Muscle layer of duodenum (tissue), 2 donors: ENCODE results near the gene GMDS.

Experiments used
- H3K27ac ChIP-seq: one replicate; pipeline ENCODE4 v1.7.0; 2013; ENCODE audit warnings: mild to moderate bottlenecking, low read length
- H3K27me3 ChIP-seq: one replicate; pipeline ENCODE4 v1.7.0; 2013; ENCODE audit warnings: low read depth, mild to moderate bottlenecking, control low read depth, low read length
- H3K36me3 ChIP-seq, 2 donors: one replicate each; pipeline ENCODE4 v1.7.0; 2013; ENCODE audit warnings: low read length in 2 of 2, control low read depth in 1 of 2, mild to moderate bottlenecking in 1 of 2; ENCODE audit not compliant: insufficient read depth in 2 of 2, control insufficient read depth in 1 of 2
- H3K4me1 ChIP-seq, 2 donors: one replicate each; pipeline ENCODE4 v1.7.0; 2013; ENCODE audit warnings: low read length in 2 of 2, mild to moderate bottlenecking in 2 of 2, control low read depth in 1 of 2, moderate library complexity in 1 of 2; ENCODE audit not compliant: insufficient read depth in 2 of 2, control insufficient read depth in 1 of 2
- H3K4me3 ChIP-seq, 2 donors: one replicate each; pipeline ENCODE4 v1.7.0; 2013; ENCODE audit warnings: low read length in 2 of 2, low read depth in 1 of 2, mild to moderate bottlenecking in 1 of 2
- H3K9me3 ChIP-seq, 2 donors: one replicate each; pipeline ENCODE4 v1.7.0; 2013; ENCODE audit warnings: low read length in 2 of 2, control low read depth in 1 of 2, mild to moderate bottlenecking in 1 of 2; ENCODE audit not compliant: control insufficient read depth in 1 of 2
- donor health status: healthy.

Gene GMDS

DNA sequence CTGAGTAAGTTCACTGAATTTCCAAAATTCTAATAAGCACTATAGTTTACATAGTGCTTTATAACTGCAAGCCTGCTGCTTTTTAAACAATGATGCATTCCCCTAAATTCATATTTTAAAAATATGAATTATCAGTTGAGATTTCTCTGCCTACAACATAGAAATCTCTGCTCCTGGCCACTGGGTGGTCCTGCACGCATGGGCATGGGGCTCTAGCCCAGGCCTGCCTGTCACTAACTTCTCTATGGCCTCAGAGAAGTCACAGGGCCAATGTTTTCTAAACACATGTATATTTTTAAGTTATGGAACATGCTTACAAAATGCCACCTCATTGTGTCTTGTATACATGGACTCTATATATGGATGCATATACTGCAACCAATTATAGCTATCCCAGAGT is 424.7 kb downstream of the GMDS start:
- Histone ChIP-seq H3K27me3 (no peaks in the 10 kb centered on the region), H3K36me3 (no peaks in the 10 kb centered on the region), H3K4me3 (no peak overlapping the region), H3K4me1 (no peaks in the 10 kb centered on the region), H3K9me3 (no peaks in the 10 kb centered on the region), H3K27ac (no peak overlapping the region)

DNA sequence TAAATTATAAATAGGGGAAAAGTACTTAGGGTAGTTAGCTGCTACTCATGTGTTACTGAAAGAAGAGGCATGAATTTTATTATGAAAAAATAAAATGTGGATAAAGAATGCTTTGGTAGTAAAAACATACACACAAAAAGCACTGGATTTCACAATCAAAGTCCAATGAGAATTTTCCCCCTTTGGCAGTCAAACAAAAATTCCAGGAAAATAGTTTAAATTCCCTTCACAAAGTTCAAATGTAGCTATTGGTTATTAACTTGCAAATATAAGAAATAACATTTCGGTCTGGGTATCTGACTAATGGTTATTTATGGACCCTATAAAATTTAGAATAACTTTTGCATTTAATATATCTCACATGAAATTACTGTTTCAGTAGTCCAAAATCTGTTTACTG is 425.2 kb downstream of the GMDS start:
- Histone ChIP-seq H3K4me1 (no peaks in the 10 kb centered on the region), H3K36me3 (no peaks in the 10 kb centered on the region), H3K4me3 (no peak overlapping the region), H3K9me3 (no peaks in the 10 kb centered on the region), H3K27me3 (no peaks in the 10 kb centered on the region), H3K27ac (no peak overlapping the region)

DNA sequence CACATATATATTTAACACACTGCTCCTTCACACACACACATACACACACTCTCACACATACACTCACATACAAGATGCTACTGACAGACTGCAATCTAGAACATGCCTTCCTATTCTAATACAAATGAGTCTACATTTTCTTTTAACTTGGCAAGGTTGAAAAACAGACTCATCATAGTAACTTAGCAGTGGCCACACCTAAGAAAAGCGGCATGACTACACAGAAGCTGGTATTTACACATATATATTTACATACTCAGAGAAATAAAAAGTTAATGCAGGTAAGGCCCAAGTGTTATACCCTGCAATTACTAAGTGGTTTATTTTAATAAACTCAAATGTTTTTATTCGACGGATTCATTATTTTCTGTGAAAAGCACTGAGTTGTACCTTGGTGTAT is 426.4 kb downstream of the GMDS start:
- Histone ChIP-seq H3K27me3 (no peaks in the 10 kb centered on the region), H3K36me3 (no peaks in the 10 kb centered on the region), H3K27ac (no peak overlapping the region), H3K9me3 (no peaks in the 10 kb centered on the region), H3K4me3 (no peak overlapping the region), H3K4me1 (no peaks in the 10 kb centered on the region)

DNA sequence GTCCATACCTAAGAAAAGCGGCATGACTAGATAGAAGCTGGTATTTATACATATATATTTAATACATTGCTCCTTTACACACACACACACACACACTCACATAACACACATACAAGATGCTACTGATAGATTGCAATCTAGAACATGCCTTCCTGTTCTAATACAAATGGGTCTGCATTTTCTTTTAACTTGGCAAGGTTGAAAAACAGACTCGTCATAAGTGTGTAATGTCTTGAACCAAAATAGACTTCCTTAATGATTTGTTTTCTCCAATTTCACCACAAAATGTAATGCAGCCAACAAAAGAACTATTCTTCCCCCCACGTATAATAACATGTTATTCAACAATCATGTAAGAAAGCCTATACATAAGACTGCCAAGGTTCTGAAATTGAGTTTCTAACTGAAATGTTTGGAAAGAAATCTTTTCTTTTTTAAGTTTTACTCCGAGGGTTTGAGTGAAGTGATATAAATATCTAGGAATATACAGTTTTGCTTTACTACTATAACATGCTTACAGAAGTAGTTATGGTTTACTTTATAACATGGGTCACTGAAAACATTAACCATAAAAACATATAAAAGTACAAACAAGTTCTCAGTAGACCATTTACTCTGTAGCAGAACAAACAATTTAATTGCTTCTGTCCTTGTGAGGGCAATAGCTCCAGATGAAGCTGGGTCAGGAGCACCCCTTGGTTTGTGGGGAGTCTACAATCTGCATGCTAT is 428.2 kb downstream of the GMDS start:
- Histone ChIP-seq H3K9me3 (no peaks in the 10 kb centered on the region), H3K27me3 (no peaks in the 10 kb centered on the region), H3K4me1 (no peaks in the 10 kb centered on the region), H3K27ac (no peak overlapping the region), H3K36me3 (no peaks in the 10 kb centered on the region), H3K4me3 (no peak overlapping the region)

DNA sequence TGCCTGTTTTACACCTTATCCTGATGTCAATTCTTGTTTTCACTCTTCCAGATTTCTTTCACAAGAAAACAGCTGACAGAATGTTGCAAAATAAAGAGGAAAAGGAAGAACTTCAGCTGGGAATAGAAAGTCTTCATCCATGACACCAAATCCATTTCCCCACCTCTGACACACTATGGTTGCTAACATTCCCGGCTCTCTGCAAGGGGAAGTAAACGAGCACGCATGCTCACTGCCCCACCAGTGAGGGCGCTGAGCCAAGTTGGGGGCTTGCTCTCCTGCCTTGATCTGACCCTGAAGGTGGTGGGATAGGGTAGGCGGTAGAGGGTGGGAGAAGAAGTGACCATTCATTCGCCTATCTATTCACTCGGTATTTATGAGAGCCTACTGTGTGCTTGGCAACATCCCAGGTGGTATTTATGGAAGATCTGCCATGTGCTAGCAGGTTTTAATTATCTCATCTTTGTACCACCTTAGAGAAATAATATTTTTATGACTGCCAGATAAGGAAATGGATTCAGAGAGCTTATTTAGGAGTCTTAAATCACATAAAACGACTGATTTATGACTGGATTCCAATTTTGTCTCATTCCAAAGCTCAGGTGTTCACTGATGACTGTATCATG is 429.5 kb downstream of the GMDS start:
- H3K27me3 ChIP-seq, result no peaks in the 10 kb centered on the region
- no peak overlapping the region for H3K4me3 ChIP-seq
- no peaks in the 10 kb centered on the region for H3K36me3 ChIP-seq
- H3K27ac ChIP-seq, result no peak overlapping the region
- no peaks in the 10 kb centered on the region for H3K9me3 ChIP-seq
- H3K4me1 ChIP-seq, result no peaks in the 10 kb centered on the region

DNA sequence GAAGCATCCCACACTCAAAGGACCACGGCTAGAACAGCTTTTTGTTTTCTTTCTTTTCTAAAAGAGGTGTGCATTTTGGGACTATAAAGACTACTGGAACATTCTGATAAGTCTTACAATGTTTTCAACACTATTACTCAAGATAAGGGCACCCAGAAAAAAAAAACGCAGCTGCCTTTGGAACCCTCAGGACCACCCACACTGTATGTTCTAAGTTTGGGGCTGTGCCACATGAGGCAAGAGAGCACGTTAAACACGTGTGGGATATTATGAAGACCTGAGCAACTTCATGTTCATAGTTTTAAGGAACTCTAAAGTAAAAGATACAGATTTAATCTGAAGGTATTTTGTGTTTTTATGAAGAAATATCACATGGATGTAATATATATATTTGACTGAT is 431.1 kb downstream of the GMDS start:
- Histone ChIP-seq H3K27ac (no peak overlapping the region), H3K36me3 (no peaks in the 10 kb centered on the region), H3K4me3 (no peak overlapping the region)

DNA sequence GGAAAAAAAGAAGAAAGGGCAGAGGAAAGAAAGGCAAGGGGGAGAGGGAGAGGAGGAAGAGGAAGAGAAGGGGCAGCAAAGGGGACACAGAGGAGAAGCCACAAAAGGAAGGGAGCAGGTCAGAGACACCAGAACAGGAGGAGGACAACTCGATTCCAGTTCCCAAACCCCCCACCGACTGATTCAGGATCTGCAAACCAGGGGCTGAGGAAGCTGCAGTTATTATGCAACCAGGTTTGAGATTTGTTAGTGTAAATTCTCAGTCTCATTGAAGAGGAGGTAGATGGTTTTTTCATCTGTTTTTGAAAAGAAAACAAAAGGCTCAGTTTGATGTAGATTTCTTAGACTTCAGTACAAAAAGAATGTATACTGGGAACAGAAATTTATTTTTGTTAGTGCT is 432.9 kb downstream of the GMDS start:
- no peak overlapping the region for H3K4me3 ChIP-seq
- H3K9me3 ChIP-seq, result no peaks in the 10 kb centered on the region
- H3K27ac ChIP-seq, result no peak overlapping the region
- H3K4me1 ChIP-seq, result no peaks in the 10 kb centered on the region
- H3K27me3 ChIP-seq, result no peaks in the 10 kb centered on the region
- no peaks in the 10 kb centered on the region for H3K36me3 ChIP-seq

More for the DNA sequence above, 431.1 kb downstream of the GMDS start:
- Histone ChIP-seq H3K4me1 (no peaks in the 10 kb centered on the region), H3K27me3 (no peaks in the 10 kb centered on the region), H3K9me3 (no peaks in the 10 kb centered on the region)

DNA sequence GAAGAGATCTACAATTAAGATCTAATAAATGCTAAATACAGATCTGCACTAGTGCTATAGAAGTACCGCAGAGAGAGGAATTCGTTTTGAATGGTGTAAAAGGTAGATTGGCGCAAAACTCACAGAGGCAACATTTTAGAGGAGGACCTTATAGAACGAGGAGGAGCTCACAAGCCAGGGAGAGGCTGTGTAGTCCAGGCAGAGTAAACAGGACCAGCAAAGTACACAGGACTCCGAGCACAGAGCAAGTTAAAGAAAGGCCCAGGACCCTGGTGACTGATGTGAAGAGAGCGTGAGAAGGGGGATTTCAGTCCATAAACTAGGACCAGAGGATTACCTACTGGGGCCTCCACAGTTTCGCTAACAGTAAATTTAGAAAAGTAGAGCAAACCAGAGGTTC is 433.4 kb downstream of the GMDS start:
- Histone ChIP-seq H3K36me3 (no peaks in the 10 kb centered on the region), H3K4me1 (no peaks in the 10 kb centered on the region), H3K27me3 (no peaks in the 10 kb centered on the region), H3K9me3 (no peaks in the 10 kb centered on the region), H3K27ac (no peak overlapping the region), H3K4me3 (no peak overlapping the region)

DNA sequence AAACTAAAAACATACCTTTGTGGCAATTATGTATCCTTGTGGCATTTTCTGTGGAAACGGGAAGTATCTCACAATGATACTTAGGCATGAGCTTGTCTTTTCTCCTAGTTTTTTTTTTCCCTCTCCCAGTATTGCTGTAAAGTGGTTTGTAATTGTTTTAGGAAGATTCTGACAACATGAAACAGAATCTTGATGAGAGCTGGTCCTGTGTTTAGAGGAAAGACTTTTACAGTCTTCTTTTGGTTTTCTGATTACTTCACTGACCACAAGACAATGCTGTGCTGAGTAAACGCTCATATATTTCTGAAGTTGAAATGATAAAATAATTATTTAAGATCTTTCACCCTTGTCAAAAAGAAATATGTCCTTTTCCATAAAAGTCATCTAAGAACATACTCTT is 434.5 kb downstream of the GMDS start:
- Histone ChIP-seq H3K27me3 (no peaks in the 10 kb centered on the region), H3K36me3 (no peaks in the 10 kb centered on the region), H3K27ac (no peak overlapping the region), H3K4me3 (no peak overlapping the region), H3K9me3 (no peaks in the 10 kb centered on the region), H3K4me1 (no peaks in the 10 kb centered on the region)

DNA sequence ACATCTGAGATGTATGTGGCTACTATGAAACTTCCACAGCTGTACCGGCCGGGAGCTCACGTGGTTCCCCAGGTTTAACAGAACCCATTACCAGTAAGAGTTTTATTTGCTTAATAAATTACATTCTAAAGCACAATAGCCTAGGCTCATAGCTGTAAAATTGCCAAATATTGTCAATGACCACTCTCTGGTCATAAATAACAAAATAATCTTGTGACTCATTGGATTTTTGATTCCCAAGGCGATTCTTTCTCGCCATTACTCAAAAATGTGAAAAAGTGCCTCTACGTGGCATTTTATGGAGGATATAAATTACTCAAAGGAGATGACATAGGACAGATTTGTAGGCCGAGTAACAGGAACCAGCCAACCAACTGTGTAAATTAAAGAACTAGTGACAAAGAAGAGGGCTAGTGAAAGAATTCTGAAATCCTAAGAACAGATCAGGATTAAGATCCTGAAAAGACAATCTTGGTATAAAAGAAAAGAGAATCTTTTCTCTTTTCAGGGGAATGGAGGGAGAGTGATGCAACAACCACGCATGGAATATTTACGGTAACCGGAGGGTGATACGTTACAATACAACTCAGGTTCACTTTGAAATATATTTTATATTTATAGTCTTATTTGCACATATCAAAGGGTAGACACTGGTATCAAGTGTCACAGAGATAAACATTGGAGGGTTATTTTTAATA is 436.0 kb downstream of the GMDS start:
- H3K27me3 ChIP-seq, result no peaks in the 10 kb centered on the region
- H3K36me3 ChIP-seq, result no peaks in the 10 kb centered on the region
- H3K4me3 ChIP-seq, result no peak overlapping the region
- H3K27ac ChIP-seq, result no peak overlapping the region
- H3K9me3 ChIP-seq, result no peaks in the 10 kb centered on the region
- no peaks in the 10 kb centered on the region for H3K4me1 ChIP-seq

DNA sequence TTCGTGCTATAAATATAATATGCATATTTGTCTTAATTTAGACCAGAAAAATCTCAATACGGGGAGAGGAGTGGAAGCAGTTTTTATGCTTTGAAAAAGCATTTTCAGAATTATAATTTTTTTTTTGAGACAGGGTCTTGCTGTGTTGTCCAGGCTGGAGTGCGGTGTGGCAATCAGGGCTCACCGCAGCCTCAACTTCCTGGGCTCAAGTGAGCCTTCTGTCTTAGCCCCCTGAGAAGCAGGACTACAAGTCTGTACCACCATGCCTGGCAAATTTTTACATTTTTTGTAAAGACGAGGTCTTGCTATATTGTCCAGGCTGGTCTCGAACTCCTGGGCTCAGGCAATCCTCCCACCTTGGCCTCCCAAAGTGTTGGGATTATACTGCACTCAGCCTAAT is 438.5 kb downstream of the GMDS start:
- H3K9me3 ChIP-seq, result no peaks in the 10 kb centered on the region
- H3K4me1 ChIP-seq, result no peaks in the 10 kb centered on the region
- no peak overlapping the region for H3K27ac ChIP-seq
- H3K36me3 ChIP-seq, result no peaks in the 10 kb centered on the region
- H3K27me3 ChIP-seq, result no peaks in the 10 kb centered on the region
- H3K4me3 ChIP-seq, result no peak overlapping the region
